Peyer's patch (tissue), 4 donors: ENCODE measurements around the gene VEGFA. TPM values are rescaled to one million over a fixed set of nuclear protein-coding genes. Genes with fewer than 3 reads are reported as not detected.

Experiments
- DNase-seq, 3 donors: peaks; one replicate each; pipeline ENCODE4 v3.0.0-alpha.2; 2017 to 2019
- H3K27ac ChIP-seq, 4 donors: fragments of 200-600 bp; sonication (generic); one replicate each; pipeline ENCODE4 v1.5.1; 2016 to 2019
- H3K27me3 ChIP-seq, 2 donors: fragments of 200-600 bp; sonication (generic); one replicate each; pipeline ENCODE4 v1.5.1; 2019
- H3K36me3 ChIP-seq, 3 donors: fragments of 200-600 bp; sonication (generic); one replicate each; pipeline ENCODE4 v1.5.1; 2016 to 2019
- H3K4me1 ChIP-seq, 4 donors: fragments of 200-600 bp; sonication (generic); one replicate each; pipeline ENCODE4 v1.5.1; 2016 to 2019
- H3K4me3 ChIP-seq, 4 donors: fragments of 200-600 bp; sonication (generic); 1 replicate in 3 of 4; 2 replicates in 1 of 4; pipeline ENCODE4 v1.5.1; 2016 to 2019; ENCODE audit warnings: mild to moderate bottlenecking in 1 of 4
- H3K9me3 ChIP-seq, 4 donors: fragments of 200-600 bp; sonication (generic); one replicate each; pipeline ENCODE4 v1.5.1; 2016 to 2019; ENCODE audit warnings: mild to moderate bottlenecking in 1 of 4
- CTCF ChIP-seq, 6 experiments: fragments of 450-650 bp in 4 of 6; fragments of 200-600 bp in 2 of 6; sonication (generic) in 1 of 6; IDR thresholded peaks; one replicate each; pipeline ENCODE4 v1.5.1; 2017 to 2019; ENCODE audit warnings: antibody characterized with exemption in 6 of 6, mild to moderate bottlenecking in 3 of 6, moderate library complexity in 1 of 6
- POLR2A ChIP-seq, 2 donors: fragments of 450-650 bp; IDR thresholded peaks; one replicate each; pipeline ENCODE4 v1.5.1; 2017; ENCODE audit warnings: antibody characterized with exemption in 2 of 2, mild to moderate bottlenecking in 2 of 2, moderate library complexity in 2 of 2
- total RNA-seq, 4 donors: library from RNA; depleted of rRNA; stranded (reverse); fragments of >200 nt; gene quantifications; one replicate each; pipeline ENCODE4 v1.1.0, GENCODE V29; 2016

VEGFA gene
- total RNA-seq, 4 donors from 2014 or later: 202 to 663 (median 418) TPM

GRCh38 chr6:43740321-43740960 is 29.6 kb upstream of the VEGFA start:
- H3K4me3 ChIP-seq: no peak overlapping the region
- DNase-seq: peak in 1 of 3 donors; percentile 44
- TF ChIP-seq CTCF (IDR thresholded peaks at IDR 0.05) (no peak), POLR2A (IDR thresholded peaks at IDR 0.05) (no peak)
- no peaks in the 10 kb centered on the region for H3K27me3 ChIP-seq
- peaks cover 0 to 18% (median 0%) of the 10 kb centered on the region in 4 donors for H3K4me1 ChIP-seq
- no peak overlapping the region for H3K27ac ChIP-seq
- no peaks in the 10 kb centered on the region for H3K9me3 ChIP-seq
- no peaks in the 10 kb centered on the region for H3K36me3 ChIP-seq

DNA sequence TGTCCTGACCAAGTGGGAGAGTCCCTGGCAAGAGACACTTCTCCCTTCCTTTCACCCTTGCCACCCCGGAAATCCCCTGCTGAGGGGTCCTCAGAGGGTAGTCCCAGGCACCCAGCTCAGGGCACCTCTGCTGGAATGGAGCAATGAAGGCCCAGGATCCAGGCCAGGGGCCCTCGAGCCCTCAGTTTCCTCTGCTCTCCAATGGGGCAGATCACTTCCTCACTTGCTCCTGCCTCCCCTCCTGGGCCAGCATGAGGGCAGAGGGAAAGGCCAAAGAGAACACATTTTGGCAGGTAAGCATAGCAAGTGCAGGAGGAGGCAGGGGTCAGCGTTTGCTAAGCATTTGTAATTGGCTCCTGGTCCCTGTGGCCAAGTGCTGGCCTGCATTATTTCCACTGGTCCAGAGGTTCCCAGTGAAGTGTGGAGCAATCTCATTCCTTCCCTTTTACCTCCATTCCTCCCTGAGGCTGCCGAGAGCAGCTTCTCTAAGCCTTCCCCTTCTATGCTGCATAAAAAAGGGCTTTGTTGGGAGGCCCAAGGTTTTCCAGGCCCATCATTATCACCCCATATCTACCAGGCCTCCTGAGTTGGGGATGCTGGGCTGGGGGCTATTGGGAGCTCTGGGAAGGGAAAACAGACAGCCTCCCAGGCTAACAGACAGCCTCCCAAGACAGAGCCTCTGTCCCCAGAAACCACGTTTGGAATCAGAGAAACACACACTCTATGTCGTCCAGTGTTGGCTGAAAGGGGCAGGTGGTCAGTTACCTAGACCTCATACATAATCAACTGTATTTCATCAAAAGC is 28.8 kb upstream of the VEGFA start:
- peak in 1 of 3 donors; percentile 40 for DNase-seq
- no peak overlapping the region for H3K27ac ChIP-seq
- H3K4me1 ChIP-seq: peaks cover 0 to 18% (median 0%) of the 10 kb centered on the region in 4 donors
- H3K9me3 ChIP-seq: no peaks in the 10 kb centered on the region
- no peaks in the 10 kb centered on the region for H3K27me3 ChIP-seq
- no peaks in the 10 kb centered on the region for H3K36me3 ChIP-seq
- TF ChIP-seq CTCF (IDR thresholded peaks at IDR 0.05): no peak
- TF ChIP-seq POLR2A (IDR thresholded peaks at IDR 0.05): no peak
- H3K4me3 ChIP-seq: no peak overlapping the region

DNA sequence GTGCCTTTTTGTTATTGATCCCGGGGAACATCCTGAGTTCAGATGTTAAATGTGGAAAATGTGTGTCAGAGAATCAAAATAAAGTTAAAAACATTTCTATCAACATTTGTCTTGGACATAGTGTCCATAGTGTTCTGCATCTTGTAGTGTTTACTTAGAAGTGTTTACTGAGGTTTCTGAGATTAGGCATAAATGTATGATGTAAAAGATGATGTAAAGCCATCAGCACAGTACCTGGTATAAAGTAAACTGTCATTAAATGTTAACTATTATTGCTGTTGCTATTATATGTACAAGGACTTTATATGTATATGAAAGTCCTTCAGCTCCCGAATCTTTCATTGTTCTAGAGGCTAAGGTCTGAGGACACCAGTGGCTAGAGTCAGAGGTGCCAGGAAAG is 28.2 kb upstream of the VEGFA start:
- TF ChIP-seq CTCF (IDR thresholded peaks at IDR 0.05) (no peak), POLR2A (IDR thresholded peaks at IDR 0.05) (no peak)
- Histone ChIP-seq H3K9me3 (no peaks in the 10 kb centered on the region), H3K27ac (no peak overlapping the region), H3K4me3 (no peak overlapping the region), H3K4me1 (peaks cover 0 to 18% (median 0%) of the 10 kb centered on the region in 4 donors), H3K27me3 (no peaks in the 10 kb centered on the region), H3K36me3 (no peaks in the 10 kb centered on the region)
- no peak for DNase-seq

- Histone ChIP-seq H3K9me3 (no peaks in the 10 kb centered on the region), H3K36me3 (no peaks in the 10 kb centered on the region), H3K4me3 (no peak overlapping the region), H3K27ac (no peak overlapping the region), H3K4me1 (peaks cover 0 to 18% (median 0%) of the 10 kb centered on the region in 4 donors), H3K27me3 (no peaks in the 10 kb centered on the region)
- TF ChIP-seq POLR2A (IDR thresholded peaks at IDR 0.05) (no peak), CTCF (IDR thresholded peaks at IDR 0.05) (no peak)
- DNase-seq: peak in 1 of 3 donors; percentile 34
Observed at GRCh38 chr6:43742285-43742684, 27.7 kb upstream of the VEGFA start.

GRCh38 chr6:43742931-43743632 is 26.9 kb upstream of the VEGFA start:
- TF ChIP-seq CTCF (IDR thresholded peaks at IDR 0.05) (no peak), POLR2A (IDR thresholded peaks at IDR 0.05) (no peak)
- no peaks in the 10 kb centered on the region for H3K27me3 ChIP-seq
- DNase-seq: peak in 1 of 3 donors; percentile 36

More at GRCh38 chr6:43742931-43743632, 26.9 kb upstream of the VEGFA start:
- H3K36me3 ChIP-seq: no peaks in the 10 kb centered on the region
- H3K4me1 ChIP-seq: peaks cover 0 to 18% (median 0%) of the 10 kb centered on the region in 4 donors
- no peaks in the 10 kb centered on the region for H3K9me3 ChIP-seq
- H3K4me3 ChIP-seq: no peak overlapping the region
- H3K27ac ChIP-seq: no peak overlapping the region
